Adrenal gland (tissue), 12 donors: ENCODE measurements around the gene RNF2. TPM values are rescaled to one million over a fixed set of nuclear protein-coding genes. Genes with fewer than 3 reads are reported as not detected.

Source experiments
- DNase-seq, 7 donors: peaks; one replicate each; pipeline ENCODE4 v3.0.0-alpha.2; 2019 to 2020
- H3K27ac ChIP-seq, 5 donors: fragments of 200-600 bp; sonication (generic) in 4 of 5; 1 replicate in 3 of 5; 2 replicates in 2 of 5; pipeline versions ENCODE4 v1.5.1 to v1.8.0; 2016 to 2020; ENCODE audit warnings: mild to moderate bottlenecking in 1 of 5
- H3K27me3 ChIP-seq: fragments of 200-600 bp; 2 replicates; pipeline ENCODE4 v1.8.0; 2021
- H3K36me3 ChIP-seq, 2 donors: fragments of 200-600 bp; replicated peaks in 1 of 2; 1 replicate in 1 of 2; 2 replicates in 1 of 2; pipeline versions ENCODE4 v1.5.1 to v1.8.0; 2018 to 2022
- H3K4me1 ChIP-seq, 2 donors: fragments of 200-600 bp; replicated peaks in 1 of 2; 1 replicate in 1 of 2; 2 replicates in 1 of 2; pipeline versions ENCODE4 v1.5.1 to v1.8.0; 2018 to 2021
- H3K4me3 ChIP-seq, 4 donors: fragments of 200-600 bp; sonication (generic) in 3 of 4; one replicate each; pipeline ENCODE4 v1.5.1; 2016 to 2018
- H3K9me3 ChIP-seq, 3 donors: fragments of 200-600 bp; sonication (generic) in 1 of 3; replicated peaks in 1 of 3; 1 replicate in 2 of 3; 2 replicates in 1 of 3; pipeline versions ENCODE4 v1.5.1 to v1.8.0; 2016 to 2021
- POLR2A ChIP-seq, 2 donors: fragments of 450-650 bp; IDR thresholded peaks; one replicate each; pipeline ENCODE4 v1.6.1; 2017; ENCODE audit warnings: antibody characterized with exemption in 2 of 2, mild to moderate bottlenecking in 2 of 2, moderate library complexity in 1 of 2
- WGBS, 4 donors: extraction: QIAGEN DNeasy Blood & Tissue Kit in 2 of 4; methylation state at CpG; one replicate each; pipeline versions ENCODE4 v1.1.5 to v1.1.7; 2013 to 2017; 5-methylcytosine and 5-hydroxymethylcytosine counted together
- intact Hi-C, 2 donors: fragments of 100-400 bp; cut with DNase I; formaldehyde crosslinking; loops; one replicate each; pipeline versions ENCODE4 v1.14.1 to v1.15.0; 2022 to 2023
- polyA plus RNA-seq, 3 donors: library from polyadenylated mRNA; stranded (reverse); fragments of 200-250 nt in 2 of 3; fragments of 350-450 nt in 1 of 3; fragmentation: Illumina TruSeq in 1 of 3; extraction: RNeasy Lipid Tissue Mini Kit (QIAGEN cat#74804) in 1 of 3; gene quantifications; one replicate each; pipeline ENCODE4 v1.2.3, GENCODE V29; 2013 to 2014
- total RNA-seq, 9 donors: library from RNA; depleted of rRNA in 4 of 9; stranded (reverse); fragments of >200 nt in 4 of 9; fragments of 120-200 nt in 1 of 9; fragmentation: NEBNext Ultra II Directional in 1 of 9; extraction: Animal tissue kit (Norgen Biotek cat#: 25700) in 1 of 9; gene quantifications; one replicate each; pipeline versions ENCODE4 v1.1.0 to v1.2.4, GENCODE V29; 2013 to 2023
- TF ChIP-seq, protein P1 (sequence below), 6 experiments: fragments of 450-650 bp in 4 of 6; fragments of 200-600 bp in 2 of 6; sonication (generic) in 1 of 6; IDR thresholded peaks; 1 replicate in 5 of 6; 2 replicates in 1 of 6; pipeline versions ENCODE4 v1.5.1 to v1.8.0; 2016 to 2021; ENCODE audit warnings: antibody characterized with exemption in 6 of 6, mild to moderate bottlenecking in 2 of 6, moderate library complexity in 1 of 6
- donor health status: healthy with polysubstance abuse.
- donor health status: Bipolar disorder and iron deficiency.
- donor health status: DM: yes; HTN: yes; CAD: no.
- donor health status: DM: no; HTN: no; CAD: no.
- donor health status: DM: no; HTN: no; CAD: no.
- donor health status: DM: yes; HTN: yes; CAD: no.

The RNF2 gene
- total and polyA plus RNA-seq, 12 donors: 3.5 to 34.6 (median 18.0) TPM

DNA sequence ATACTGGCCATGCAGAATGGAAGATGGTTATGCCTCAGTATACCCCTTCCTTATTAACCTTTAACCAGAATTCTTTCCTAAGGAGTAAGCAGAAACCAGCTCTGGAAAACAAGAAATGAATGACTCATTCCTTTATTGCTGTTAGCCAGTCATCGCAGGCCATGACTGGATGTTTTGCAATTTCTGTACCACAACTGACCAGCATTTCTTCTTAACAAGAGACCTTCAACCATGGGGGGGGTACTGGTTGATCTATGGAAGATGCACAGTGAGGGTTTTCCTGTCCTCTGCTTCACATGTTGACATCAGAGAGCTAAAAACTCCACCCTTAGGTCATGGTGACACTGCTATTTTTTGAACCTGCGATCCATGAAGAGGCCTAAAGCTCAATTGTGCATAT, 28.0 kb upstream of the RNF2 start:
- TF ChIP-seq POLR2A (IDR thresholded peaks at IDR 0.05): no peak
- TF ChIP-seq, protein P1, sequence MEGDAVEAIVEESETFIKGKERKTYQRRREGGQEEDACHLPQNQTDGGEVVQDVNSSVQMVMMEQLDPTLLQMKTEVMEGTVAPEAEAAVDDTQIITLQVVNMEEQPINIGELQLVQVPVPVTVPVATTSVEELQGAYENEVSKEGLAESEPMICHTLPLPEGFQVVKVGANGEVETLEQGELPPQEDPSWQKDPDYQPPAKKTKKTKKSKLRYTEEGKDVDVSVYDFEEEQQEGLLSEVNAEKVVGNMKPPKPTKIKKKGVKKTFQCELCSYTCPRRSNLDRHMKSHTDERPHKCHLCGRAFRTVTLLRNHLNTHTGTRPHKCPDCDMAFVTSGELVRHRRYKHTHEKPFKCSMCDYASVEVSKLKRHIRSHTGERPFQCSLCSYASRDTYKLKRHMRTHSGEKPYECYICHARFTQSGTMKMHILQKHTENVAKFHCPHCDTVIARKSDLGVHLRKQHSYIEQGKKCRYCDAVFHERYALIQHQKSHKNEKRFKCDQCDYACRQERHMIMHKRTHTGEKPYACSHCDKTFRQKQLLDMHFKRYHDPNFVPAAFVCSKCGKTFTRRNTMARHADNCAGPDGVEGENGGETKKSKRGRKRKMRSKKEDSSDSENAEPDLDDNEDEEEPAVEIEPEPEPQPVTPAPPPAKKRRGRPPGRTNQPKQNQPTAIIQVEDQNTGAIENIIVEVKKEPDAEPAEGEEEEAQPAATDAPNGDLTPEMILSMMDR (IDR thresholded peaks at IDR 0.05): no peak
- H3K4me3 ChIP-seq: no peak overlapping the region
- intact Hi-C loops: no loop called here
- peak overlapping the region in 2 of 5 donors; percentile 17 to 22 for H3K27ac ChIP-seq
- peak in 5 of 7 donors; percentile 22 to 36 (median 34) for DNase-seq
- no peaks in the 10 kb centered on the region for H3K9me3 ChIP-seq
- H3K36me3 ChIP-seq: no peaks in the 10 kb centered on the region
- WGBS, 4 donors: 55 to 65% (median 62%) methylated on average over 2 of the region's 2 CpGs
- H3K4me1 ChIP-seq: peaks cover 0 to 7% of the 10 kb centered on the region in 2 donors
- H3K27me3 ChIP-seq: no peaks in the 10 kb centered on the region

GRCh38 chr1:185017966-185018365, 27.4 kb upstream of the RNF2 start:
- Histone ChIP-seq H3K36me3 (no peaks in the 10 kb centered on the region), H3K27ac (no peak overlapping the region), H3K9me3 (no peaks in the 10 kb centered on the region), H3K27me3 (no peaks in the 10 kb centered on the region), H3K4me3 (no peak overlapping the region), H3K4me1 (peaks cover 0 to 7% of the 10 kb centered on the region in 2 donors)
- WGBS, 4 donors: 84 to 92% (median 90%) methylated on average over 3 of the region's 3 CpGs
- intact Hi-C loops: no loop called here
- TF ChIP-seq, protein P1 (IDR thresholded peaks at IDR 0.05): no peak
- no peak for TF ChIP-seq POLR2A (IDR thresholded peaks at IDR 0.05)
- DNase-seq: no peak

DNA sequence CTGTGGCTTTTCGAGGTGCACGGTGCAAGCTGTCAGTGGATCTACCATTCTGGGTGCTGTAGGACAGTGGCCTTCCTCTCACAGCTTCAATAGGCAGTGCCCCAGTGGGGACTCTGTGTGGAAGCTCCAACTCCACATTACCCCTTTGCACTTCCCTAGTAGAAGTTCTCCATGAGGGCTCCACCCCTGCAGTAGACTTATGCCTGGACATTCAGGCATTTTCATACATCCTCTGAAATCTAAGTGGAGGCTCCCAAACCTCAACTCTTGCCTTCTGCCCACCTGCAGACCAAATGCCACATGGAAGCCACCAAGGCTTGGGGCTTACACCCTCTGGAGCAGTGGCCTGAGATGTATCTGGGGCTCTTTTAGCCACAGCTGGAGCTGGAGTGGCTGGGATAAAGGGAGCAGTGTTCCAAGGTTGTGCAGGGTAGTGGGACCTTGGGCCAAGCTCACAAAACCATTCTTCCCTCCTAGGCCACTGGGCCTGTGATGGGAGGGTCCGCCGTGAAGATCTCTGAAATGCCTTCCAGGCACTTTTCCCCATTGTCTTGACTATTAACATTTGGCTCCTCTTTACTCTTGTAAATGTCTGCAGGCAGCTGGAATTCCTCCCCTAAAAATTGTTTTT, 18.0 kb upstream of the RNF2 start:
- Histone ChIP-seq H3K9me3 (peaks cover 0 to 8% (median 0%) of the 10 kb centered on the region in 3 donors), H3K4me1 (no peaks in the 10 kb centered on the region), H3K4me3 (no peak overlapping the region), H3K27me3 (no peaks in the 10 kb centered on the region), H3K36me3 (no peaks in the 10 kb centered on the region), H3K27ac (no peak overlapping the region)
- intact Hi-C loops: no loop called here
- TF ChIP-seq POLR2A (IDR thresholded peaks at IDR 0.05): no peak
- TF ChIP-seq, protein P1 (IDR thresholded peaks at IDR 0.05): no peak
- DNase-seq: no peak
- WGBS, 4 donors: 95 to 97% (median 96%) methylated on average over 2 to 4 of the region's 4 CpGs

DNA sequence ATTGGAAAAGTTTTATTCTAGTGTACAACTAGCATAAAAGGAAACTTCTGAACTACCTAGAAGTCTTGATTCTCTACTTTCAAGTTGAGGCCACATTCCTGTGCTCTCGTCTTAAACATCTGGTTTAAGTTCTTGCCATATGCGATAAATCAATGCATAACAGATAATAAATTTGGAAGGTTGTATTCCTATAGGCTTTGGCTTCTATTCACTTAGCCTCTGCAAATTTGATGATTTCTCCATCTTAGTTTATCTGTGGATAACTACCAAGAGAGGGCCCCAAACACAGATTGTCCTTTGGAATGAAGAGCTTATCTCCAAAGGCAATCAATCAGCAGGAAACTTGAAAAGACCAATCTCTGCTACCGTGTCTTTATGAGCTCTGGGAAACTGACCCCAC, 11.7 kb upstream of the RNF2 start:
- WGBS, 4 donors: 67 to 70% (median 68%) methylated on average over 3 of the region's 3 CpGs
- intact Hi-C loops: no loop called here
- no peak for TF ChIP-seq POLR2A (IDR thresholded peaks at IDR 0.05)
- TF ChIP-seq, protein P1 (IDR thresholded peaks at IDR 0.05): no peak

More for the DNA sequence above, 11.7 kb upstream of the RNF2 start:
- no peaks in the 10 kb centered on the region for H3K9me3 ChIP-seq
- no peak overlapping the region for H3K27ac ChIP-seq
- H3K36me3 ChIP-seq: no peaks in the 10 kb centered on the region
- DNase-seq: no peak
- no peaks in the 10 kb centered on the region for H3K4me1 ChIP-seq
- H3K4me3 ChIP-seq: no peak overlapping the region
- H3K27me3 ChIP-seq: no peaks in the 10 kb centered on the region
